ENCODE results near the gene RIPPLY2. TPM values are rescaled to one million over a fixed set of nuclear protein-coding genes. Genes with fewer than 3 reads are reported as not detected.
"Not testable (repeated sequence)": the region's sequence is repeated elsewhere in the genome, so short reads cannot be mapped to it uniquely, and the experiment has no call there.

Gene RIPPLY2
- total RNA-seq: 1 to 10 TPM in 1 of 2 donors, under 1 TPM in 1; 0.07 to 1.2 TPM
- polyA plus RNA-seq (2013, experiment 1 of 2): not detected
- polyA plus RNA-seq (2013, experiment 2 of 2): not detected
- long read RNA-seq, experiment 1: 0 reads
- long read RNA-seq, experiment 2: 0 reads
- long read RNA-seq, experiment 3: 0 reads
- long read RNA-seq, experiment 4: 0 reads

GRCh38 chr6:83853178-83854000, at the start of gene RIPPLY2:
Gene RIPPLY2, plus strand, starts transcription at chr6:83853360. Its CDS starts 57 bp downstream, at chr6:83853417.
- no peak for TF ChIP-seq CTCF (conservative IDR thresholded peaks at IDR 0.05)
- H3K27me3 Mint-ChIP-seq (ENCODE audit: insufficient read depth): peaks cover 54% of the 10 kb centered on the region
- H3K4me1 Mint-ChIP-seq: peaks cover 3% of the 10 kb centered on the region
- Histone ChIP-seq H3K27me3 (ENCODE audit: control insufficient read depth, insufficient read depth, low read length, poor library complexity, severe bottlenecking) (peaks cover 69% of the 10 kb centered on the region), H3K9me3 (ENCODE audit: control insufficient read depth, low read length) (no peaks in the 10 kb centered on the region), H3K4me3 (ENCODE audit: low read length) (peak within 1 kb of the TSS; percentile 82), H3K9ac (ENCODE audit: extremely low read depth, low read length, poor library complexity, severe bottlenecking) (no peak within 1 kb of the TSS), H3K36me3 (ENCODE audit: control insufficient read depth, insufficient read depth, low read length) (no peaks in the 10 kb centered on the region), H3K4me1 (ENCODE audit: control insufficient read depth, insufficient read depth, low read length) (no peaks in the 10 kb centered on the region), H3K27ac (ENCODE audit: low read depth, low read length) (no peak within 1 kb of the TSS)
- 0 to 1% methylated on average over 15 to 81 of the region's 81 CpGs for WGBS, 2 experiments (ENCODE audit: insufficient coverage in 1 of 2, insufficient read length in 1 of 2)
- peak; percentile 82 for DNase-seq
- peak within 1 kb of the TSS; percentile 66 for H3K4me3 Mint-ChIP-seq
- H3K36me3 Mint-ChIP-seq (ENCODE audit: low read depth): no peaks in the 10 kb centered on the region
- H3K27ac Mint-ChIP-seq: no peak within 1 kb of the TSS
- no peaks in the 10 kb centered on the region for H3K9me3 Mint-ChIP-seq

GRCh38 chr6:83803492-83803891, 49.7 kb upstream of the RIPPLY2 start:
- H3K36me3 Mint-ChIP-seq (ENCODE audit: low read depth); DNase-seq; H3K9me3 Mint-ChIP-seq; H3K9me3 ChIP-seq (ENCODE audit: control insufficient read depth, low read length); H3K27ac ChIP-seq (ENCODE audit: low read depth, low read length); H3K4me1 Mint-ChIP-seq; H3K4me3 Mint-ChIP-seq; H3K9ac ChIP-seq (ENCODE audit: extremely low read depth, low read length, poor library complexity, severe bottlenecking); H3K4me1 ChIP-seq (ENCODE audit: control insufficient read depth, insufficient read depth, low read length); H3K4me3 ChIP-seq (ENCODE audit: low read length); H3K27me3 ChIP-seq (ENCODE audit: control insufficient read depth, insufficient read depth, low read length, poor library complexity, severe bottlenecking); H3K27me3 Mint-ChIP-seq (ENCODE audit: insufficient read depth); H3K36me3 ChIP-seq (ENCODE audit: control insufficient read depth, insufficient read depth, low read length); H3K27ac Mint-ChIP-seq: not testable (repeated sequence)
- 95% methylated on average over 13 of the region's 21 CpGs; no CpG with 5 or more reads in 1 of the 2 experiments for WGBS, 2 experiments (ENCODE audit: insufficient coverage in 1 of 2, insufficient read length in 1 of 2)

- Mint-ChIP-seq H3K4me1 (no peaks in the 10 kb centered on the region), H3K4me3 (no peak overlapping the region), H3K9me3 (peaks cover 5% of the 10 kb centered on the region), H3K27ac (no peak overlapping the region), H3K36me3 (ENCODE audit: low read depth) (no peaks in the 10 kb centered on the region), H3K27me3 (ENCODE audit: insufficient read depth) (no peaks in the 10 kb centered on the region)
- H3K4me3 ChIP-seq (ENCODE audit: low read length): no peak overlapping the region
- peak; percentile 63 for TF ChIP-seq CTCF (conservative IDR thresholded peaks at IDR 0.05)
- no peak overlapping the region for H3K9ac ChIP-seq (ENCODE audit: extremely low read depth, low read length, poor library complexity, severe bottlenecking)
- H3K36me3 ChIP-seq (ENCODE audit: control insufficient read depth, insufficient read depth, low read length): no peaks in the 10 kb centered on the region
- no peaks in the 10 kb centered on the region for H3K27me3 ChIP-seq (ENCODE audit: control insufficient read depth, insufficient read depth, low read length, poor library complexity, severe bottlenecking)
- H3K9me3 ChIP-seq (ENCODE audit: control insufficient read depth, low read length): no peaks in the 10 kb centered on the region
- DNase-seq: no peak
- H3K27ac ChIP-seq (ENCODE audit: low read depth, low read length): no peak overlapping the region
- H3K4me1 ChIP-seq (ENCODE audit: control insufficient read depth, insufficient read depth, low read length): no peaks in the 10 kb centered on the region
Measured at GRCh38 chr6:83804886-83805285, 48.3 kb upstream of the RIPPLY2 start.
